DMS53 treated with DMSO at 0.1 percent for 48 hours (cell line): ENCODE data around the gene TAC4.
"Not testable (repeated sequence)": the region's sequence is repeated elsewhere in the genome, so short reads cannot be mapped to it uniquely, and the experiment has no call there.

ENCODE experiments used
- DNase-seq: peaks from one replicate; lab custom pipeline; 2025; ENCODE audit not compliant: unreplicated experiment; lab: John Stamatoyannopoulos, UW

The TAC4 gene

DNA sequence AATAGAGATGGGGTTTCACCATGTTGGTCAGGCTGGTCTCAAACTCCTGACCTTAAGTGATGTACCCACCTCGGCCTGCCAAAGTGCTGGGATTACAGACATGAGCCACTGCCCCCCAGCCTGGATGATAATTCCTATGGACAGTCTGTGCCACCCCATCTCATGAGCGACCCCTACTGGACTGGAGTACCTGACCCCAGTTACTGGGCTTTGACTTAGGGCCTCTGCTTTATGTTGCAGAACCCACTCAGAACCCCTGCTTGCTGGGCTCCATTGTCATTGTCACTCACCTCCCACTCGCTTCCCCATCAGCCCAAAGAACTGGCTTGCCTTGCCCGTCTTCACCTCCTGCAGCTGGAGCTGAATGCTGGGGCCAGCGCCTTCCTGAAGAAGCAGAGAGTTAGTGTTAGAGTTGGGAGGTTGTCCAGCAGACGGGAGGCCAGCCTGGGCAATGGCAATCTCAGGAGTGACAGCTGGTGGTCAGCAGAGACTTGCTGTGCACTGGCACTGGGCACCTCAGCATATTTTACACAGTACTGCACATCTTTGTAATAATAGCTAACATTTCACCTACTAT lies 4.0 kb downstream of the TAC4 start:
- DNase-seq: no peak

DNA sequence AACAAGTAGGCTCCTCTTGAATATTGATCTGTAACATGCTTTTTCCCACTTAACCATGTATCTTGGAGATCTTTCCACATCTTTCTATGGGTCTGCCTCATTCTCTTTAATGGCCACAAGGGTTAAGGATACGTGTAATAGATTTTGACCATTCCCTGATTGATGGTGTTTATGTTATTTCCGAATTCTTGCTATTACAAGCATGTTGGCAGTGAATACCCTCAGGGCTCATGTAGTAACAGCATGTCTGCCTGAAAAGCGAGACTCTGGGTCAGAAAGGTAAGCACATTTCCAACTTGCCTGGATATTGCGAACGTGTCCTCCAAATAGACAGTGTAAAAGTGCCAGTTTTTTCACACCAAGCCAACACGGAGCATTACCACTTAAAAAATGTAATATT lies 5.0 kb downstream of the TAC4 start:
- no peak for DNase-seq

DNA sequence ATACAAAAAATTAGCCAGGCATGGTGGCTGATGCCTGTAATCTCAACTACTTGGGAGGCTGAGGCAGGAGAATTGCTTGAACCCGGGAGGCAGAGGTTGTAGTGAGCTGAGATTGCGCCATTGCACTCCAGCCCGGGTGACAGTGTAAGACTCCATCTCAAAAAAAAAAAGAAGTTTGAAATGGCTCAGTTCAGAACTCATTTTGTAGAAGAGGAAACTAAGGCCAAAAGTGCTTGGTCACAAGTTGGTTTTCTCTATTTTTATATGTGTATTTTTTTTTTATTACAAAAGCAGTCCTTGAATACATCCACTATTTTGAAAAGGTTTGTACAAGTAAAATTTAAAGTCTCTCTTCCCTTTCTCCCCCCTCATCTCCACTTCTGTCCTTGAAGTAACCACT lies 5.5 kb downstream of the TAC4 start:
- no peak for DNase-seq

DNA sequence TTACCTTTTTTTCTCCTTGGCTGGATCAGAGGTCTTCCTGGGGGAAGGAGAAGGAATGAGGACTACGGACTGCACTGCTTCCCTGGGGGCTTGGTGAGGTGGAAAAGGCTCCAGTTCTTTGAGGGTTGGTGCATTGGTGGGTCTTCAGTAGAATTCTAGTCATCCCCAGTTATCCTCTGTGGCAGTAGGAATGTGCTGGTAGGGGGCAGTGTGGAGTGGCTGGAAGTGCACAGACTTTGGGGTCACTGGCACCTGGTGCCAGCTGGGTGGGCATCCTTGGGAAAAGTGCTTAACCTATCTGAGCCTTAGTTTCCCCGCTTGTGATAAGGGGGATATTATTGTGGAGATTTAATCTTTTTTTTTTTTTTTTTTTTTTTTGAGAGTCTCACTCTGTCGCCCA lies 6.3 kb downstream of the TAC4 start:
- no peak for DNase-seq

DNA sequence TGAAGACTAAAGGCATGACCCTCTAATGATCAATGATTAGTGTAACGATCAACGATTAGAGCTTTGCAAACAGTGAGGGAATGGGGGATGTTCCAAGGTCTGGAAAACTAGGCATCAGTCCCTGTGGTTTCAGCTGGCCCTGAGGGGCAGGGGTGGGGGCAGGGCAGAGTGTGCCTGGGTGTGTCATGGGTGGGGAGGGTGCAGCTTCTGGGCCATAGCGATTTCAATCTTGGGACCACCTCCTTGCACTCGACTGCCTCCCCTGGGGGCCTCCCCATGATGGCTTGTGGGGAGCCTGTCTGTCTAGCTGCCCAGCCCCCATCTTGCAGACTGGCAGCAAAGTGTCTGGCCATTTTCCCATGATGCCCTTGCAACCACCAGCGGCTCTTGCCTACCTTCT lies 8.4 kb downstream of the TAC4 start:
- no peak for DNase-seq

DNA sequence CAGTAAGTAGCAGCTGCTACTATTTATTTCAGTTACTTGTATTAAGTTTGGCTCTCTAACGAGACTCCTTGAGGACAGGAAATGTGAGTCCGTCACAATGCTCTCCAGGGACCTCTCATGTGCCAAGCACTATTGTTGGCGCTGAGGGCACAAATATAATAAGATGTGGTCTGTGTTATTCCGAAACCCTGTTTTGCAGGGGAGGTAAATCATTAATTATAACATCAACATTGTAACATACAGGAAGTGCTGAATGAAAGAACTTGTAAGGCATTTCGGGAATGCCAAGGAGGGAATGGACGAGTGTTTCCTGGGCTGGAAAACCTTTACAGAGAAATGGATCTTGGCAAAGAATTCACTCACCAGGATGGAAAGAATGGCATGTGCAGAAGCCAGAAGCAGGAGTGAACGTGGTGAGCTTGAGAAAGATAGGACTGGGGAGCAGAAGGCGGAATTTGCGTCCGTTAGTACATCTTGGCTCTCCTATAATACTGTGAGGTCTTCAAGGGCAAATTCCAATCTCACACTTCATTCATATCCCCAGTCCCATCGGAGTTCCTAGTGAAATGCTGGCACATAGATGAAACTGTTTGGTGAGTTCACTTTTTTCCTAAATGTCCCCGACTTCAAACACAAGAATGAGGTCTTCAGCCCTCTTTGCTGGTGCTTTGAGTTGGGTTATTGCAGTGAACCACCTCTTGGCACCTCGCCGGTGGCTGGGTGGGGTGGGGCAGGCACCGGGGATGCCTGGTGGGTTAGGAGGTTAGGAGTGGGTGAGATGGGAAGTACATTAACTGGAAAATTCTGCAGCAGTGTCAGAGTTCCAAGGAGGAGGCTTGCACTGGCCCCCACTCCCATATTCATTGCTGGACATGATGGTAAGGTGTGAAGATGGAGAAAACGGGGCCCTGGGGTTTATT lies 11.5 kb downstream of the TAC4 start:
- DNase-seq: peak; percentile 47

DNA sequence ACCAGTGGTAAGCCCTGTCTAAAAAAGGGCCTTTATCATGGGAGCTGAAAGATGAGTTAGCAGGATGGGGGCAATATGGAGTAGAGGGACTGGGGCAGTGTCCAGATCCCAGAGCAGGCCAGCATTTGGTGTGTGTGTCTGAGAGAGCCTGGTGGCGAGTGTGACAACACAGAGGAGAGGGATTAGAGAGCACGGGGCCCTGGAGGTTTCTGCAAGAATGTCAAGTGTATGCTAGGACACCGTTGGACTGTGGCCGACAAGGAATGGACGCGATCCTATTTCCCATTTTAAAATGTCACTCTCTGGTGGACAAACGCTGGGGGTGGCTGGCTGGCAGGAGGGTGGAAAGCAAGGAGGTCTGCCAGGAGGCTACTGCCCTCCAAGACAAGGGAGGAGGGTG lies 12.4 kb downstream of the TAC4 start:
- no peak for DNase-seq

DNA sequence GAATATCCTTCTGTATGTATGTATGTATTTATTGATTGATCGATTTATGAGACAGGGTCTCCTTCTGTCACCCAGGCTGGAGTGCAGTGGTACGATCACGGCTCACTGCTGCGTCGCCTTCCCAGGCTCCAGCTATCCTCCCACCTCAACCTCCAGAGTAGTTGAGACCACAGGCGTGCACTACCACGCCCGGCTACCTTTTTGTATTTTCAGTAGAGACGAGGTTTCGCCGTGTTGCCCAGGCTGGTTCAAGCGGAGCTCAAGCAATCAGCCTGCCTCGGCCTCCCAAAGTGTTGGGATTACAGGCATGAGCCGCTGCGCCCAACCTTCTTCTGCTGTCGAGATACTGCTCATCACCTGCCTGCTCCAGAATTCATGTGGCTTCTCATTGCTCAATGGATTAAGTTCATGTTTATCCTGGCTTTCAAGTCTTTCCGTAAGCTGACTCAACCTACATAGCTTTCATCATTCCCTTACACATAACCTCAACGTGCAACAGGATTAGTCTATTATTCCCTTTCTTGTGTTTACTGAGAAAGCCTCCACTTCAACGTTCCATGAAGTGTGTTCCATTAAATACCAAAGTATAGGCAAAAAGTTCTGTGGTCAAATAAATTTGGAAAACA lies 13.6 kb downstream of the TAC4 start:
- DNase-seq: no peak

DNA sequence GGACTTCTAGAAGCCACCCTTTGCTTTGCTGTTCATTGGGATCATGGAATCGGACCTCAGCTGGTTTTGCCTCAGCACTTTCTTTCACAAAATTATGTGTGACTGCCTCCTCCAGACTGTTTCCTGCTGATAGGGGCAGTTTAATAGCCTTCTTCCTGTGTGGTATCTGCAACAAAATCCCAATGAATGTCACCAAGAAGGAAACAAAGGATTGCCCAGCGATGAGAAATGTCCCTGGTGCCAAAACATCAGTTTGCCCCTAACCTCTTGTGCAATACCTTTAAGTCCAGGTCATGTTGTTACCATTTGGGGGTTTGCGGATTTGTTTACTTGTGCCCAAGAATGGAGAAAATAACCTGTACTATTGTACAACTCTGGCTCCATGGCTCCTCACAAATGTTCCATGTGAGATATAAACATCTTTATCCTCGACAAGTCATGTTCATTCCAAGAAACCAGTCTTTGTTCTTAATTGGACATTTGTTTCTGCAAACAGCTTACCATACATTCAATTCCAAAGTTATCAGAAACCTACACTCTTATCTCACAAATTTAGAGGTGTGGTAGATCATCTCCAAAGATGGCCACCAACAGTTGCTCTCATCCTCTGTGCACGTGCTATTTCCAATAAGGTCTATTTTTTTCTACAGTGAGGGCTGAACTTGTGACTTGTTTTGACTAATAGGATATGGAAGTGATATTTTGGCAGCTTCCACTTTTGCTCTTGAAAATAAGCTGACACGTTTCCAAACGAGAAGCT lies 14.8 kb downstream of the TAC4 start:
- DNase-seq: no peak

DNA sequence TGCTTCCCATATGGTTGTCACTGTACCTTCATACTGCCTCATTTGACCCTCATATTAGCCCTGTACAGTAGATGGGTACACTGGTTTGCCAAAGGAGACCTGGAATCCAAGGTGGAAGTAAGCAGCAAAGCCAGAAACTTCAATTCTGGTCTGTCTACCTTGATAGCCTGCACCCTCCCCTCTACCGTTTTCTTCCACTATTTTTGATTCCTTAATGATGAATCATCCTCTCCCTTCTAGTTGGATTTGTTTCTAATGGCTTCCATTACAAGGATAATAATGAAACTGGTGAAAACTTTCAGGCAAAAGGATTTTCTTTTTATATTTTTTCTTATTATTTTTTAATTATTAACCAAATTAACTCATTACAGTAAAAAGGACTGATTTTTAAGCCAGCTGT lies 17.3 kb downstream of the TAC4 start:
- DNase-seq: no peak

DNA sequence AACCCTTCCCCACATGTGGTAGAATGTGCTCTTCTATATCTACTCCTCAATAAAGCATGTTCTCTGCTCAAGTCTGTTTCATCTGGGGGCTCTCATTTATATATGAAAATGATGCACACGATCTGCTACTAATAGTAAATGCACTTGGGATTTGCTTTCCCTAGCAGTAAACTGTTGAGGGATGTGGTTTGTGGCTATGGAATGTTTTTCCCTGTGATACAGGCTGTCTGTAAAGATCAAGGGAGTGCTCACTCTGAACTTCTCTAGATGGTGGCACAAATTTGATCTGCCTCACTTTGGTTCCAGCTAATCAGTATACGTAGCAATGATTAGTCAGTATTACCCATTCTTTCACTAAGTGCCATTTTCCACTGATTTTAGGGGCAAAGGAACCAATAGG lies 18.8 kb downstream of the TAC4 start:
- DNase-seq: no peak

DNA sequence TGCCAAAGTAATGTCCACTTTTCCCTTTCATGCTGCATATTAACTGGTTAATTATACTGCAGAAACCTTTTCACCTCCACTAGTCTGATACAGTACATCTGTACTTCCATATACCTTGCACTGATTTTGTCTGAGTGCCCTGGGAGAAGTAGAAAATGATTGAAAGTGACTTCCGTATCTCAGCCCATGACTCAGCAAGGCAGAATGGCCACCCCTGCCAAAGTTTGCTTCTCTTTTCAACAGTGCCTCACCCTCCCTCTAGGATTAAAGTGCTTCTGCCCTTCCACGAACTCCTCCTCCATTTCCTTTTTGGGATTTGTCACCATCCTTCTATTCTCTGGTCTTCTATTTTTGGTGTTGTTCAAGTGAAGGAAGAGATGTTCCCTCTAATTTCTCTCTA lies 19.5 kb downstream of the TAC4 start:
- DNase-seq: not testable (repeated sequence)

DNA sequence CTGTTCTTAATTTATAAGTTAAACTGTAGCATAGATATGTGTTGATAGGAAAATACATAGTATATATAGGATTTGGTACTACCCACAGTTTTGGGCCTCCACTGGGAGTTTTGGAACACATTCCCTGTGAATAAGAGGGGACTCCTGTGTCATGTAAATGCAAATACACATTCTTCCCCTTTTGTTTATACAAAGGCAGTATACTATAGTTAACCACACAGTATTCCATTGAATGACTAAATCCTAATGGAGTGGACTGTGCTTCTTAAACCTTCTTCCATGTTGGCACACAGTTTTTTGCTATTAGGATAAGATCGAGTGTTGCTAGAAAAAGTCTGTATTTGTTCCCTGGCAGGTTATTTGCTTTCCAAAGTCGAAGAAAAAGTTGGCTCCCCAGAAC lies 22.2 kb downstream of the TAC4 start:
- DNase-seq: no peak

DNA sequence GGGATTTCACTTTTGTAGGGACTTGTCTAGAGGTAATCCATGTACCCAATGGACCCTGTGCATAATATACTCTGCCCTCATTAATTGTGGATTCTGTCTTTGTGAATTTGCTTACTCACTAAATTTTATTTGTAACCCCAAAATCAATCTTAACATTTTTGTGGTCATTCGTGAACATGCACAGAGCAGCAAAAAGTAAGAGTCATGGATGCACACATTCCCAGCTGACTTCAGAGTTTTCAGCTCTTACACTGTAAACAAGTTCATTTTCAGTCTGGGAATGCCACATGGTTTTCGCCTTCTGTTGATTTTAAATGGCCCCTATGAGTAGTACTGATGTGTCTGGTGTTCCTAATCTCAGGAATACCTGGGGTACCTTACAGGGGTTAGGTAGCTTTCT lies 24.3 kb downstream of the TAC4 start:
- no peak for DNase-seq

DNA sequence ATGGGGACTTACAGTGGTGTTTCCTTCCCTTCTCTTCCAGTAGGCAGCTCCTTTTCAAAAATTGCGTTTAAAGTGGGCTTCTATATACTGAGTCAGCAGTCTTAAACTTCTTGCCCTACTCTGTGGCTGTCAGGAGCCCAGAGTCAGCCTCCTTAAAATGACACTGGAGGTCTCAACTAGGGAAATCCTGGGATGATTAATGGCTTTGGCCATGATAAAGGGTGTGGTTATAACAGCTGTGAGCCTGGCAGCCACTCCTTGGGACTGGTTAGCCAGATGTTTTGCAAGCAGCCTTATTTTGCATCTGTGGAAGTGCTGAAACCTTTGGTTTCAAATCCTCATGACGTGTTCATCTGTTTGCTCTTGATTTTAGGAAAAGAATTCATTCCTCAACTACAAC lies 25.0 kb downstream of the TAC4 start:
- no peak for DNase-seq

DNA sequence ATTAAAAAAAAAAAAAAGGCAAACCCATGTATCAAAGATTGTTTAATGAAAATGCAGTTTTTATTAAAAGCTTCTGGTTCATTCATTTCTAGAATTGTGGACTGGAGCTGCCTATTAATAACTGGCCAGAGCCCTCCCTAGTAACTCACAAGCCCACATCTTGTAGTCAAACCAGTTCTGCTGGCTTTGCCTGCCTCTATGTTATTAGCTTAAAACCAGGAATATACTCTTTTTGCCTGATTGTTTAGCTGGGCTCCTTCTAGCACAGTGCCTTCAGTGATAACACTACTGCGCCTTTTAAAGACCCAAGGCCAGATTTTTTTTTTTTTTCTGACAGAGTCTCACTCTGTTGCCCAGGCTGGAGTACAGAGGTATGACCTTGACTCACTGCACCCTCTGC lies 26.0 kb downstream of the TAC4 start:
- peak; percentile 27 for DNase-seq

DNA sequence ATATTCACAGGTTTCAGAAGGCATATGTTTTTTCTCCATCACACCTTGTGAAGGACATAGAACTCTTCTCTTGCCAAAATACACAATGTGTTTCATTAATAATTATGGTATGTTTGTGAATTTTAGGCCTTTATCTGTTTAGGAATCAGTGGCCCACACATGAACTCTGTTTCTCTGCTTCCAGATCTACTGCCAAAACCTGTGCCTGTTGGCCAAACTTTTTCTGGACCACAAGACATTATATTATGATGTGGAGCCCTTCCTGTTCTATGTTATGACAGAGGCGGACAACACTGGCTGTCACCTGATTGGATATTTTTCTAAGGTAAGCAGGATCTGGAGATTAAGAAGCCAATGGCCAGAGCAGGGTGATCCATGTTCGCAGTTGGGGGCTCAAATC lies 26.4 kb downstream of the TAC4 start:
- no peak for DNase-seq

DNA sequence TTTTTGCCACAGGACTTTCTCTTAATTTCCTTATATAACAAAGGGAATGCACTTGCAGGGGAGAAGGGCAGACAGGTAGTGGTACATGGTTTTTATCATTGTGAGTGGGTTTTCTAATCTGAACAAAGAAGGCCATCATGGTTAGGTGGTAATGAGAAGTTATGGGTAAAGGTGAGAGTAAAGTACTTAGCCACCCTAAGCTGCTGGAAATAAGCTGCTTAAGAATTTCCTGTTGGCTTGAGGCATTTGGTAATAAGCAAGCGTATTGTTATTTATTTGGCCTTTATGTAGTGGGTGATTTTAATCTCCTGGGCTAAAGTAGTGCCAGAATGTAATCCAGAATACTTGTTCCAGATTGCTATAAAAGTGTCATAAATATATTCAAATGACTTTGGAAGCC lies 27.1 kb downstream of the TAC4 start:
- no peak for DNase-seq

DNA sequence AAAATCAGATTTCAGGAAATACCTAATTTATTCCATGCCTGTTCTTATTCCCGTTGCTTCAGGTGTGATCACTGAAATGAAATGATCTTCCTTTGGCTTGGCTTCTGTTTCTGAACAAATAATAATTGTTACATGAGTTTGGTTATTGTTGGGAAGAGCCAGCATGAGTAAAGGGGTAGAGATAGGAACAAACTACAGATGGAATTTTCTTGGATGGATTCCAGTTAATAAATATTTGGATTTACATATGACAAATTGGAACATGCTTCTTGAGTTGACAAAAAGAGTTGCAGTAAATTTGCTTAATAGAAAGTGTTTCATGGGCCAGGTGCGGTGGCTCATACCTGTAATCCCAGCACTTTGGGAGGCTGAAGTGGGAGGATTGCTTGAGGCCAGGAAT lies 28.2 kb downstream of the TAC4 start:
- DNase-seq: no peak

DNA sequence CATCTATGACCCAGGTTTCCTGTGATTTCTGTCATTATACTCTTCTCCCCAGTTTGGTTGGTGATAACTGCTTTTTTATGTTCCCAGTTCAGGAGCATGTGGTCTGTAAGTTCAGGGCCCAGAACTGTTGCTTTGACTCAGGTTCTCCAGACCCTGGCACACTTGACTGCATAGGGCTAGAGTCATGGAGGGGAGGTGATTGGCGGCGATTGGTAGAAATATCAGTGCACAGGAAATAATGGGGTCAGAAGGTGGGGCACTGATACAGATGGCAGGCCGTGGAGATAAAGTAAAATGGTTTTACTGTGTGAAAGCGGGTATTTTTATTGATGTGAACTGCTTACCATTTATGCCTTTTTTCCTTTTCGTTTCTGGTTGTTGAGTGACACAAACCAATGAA lies 28.7 kb downstream of the TAC4 start:
- DNase-seq: no peak

DNA sequence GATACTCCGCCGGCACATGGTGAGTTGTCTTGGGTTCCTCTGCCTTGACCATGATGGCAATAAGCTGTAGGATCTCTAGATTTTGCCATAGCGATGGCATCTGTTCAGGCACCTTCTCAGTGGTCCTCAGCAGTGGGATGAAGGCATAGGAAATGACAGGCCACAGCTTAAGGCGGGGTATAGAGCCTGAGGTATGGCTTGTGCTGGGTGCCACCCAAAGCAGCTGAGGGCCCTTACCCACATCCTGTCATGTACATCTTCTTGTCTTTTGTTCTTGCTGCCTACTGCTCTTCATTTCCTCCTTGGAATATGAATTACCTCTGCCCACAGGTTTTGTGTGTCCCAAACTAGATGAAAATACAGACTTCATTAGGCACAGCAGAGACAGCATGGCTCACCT lies 29.9 kb downstream of the TAC4 start:
- no peak for DNase-seq
